HEK293 (cell line): ENCODE data around the gene ZNF462.

Source experiments
- CTCF ChIA-PET: fragments of 350-600 bp; formaldehyde crosslinking; extraction: SDS; loops from one replicate; lab custom pipeline; 2021; ENCODE audit warnings: antibody characterized with exemption; lab: Yijun Ruan, JAX
- POLR2A ChIA-PET: fragments of 300-600 bp; formaldehyde crosslinking; extraction: SDS; loops from one replicate; lab custom pipeline; 2020; ENCODE audit warnings: antibody characterized with exemption, inconsistent platforms; lab: Yijun Ruan, JAX
- H3K27ac ChIP-seq: fragments of 200-500 bp; sonication (Bioruptor generic); 2 replicates; pipeline ENCODE4 v1.5.1; 2014; ENCODE audit warnings: low read depth, low read length, control low read depth, inconsistent platforms; ENCODE audit errors: extremely low read depth
- H3K36me3 ChIP-seq, 2 experiments: fragments of 200-500 bp in 1 of 2; sonication (Bioruptor generic) in 1 of 2; 1 replicate in 1 of 2; 2 replicates in 1 of 2; pipeline ENCODE4 v1.5.1; 2014 to 2017; ENCODE audit warnings: inconsistent platforms in 2 of 2, low read length in 2 of 2; ENCODE audit not compliant: control insufficient read depth in 2 of 2, insufficient read depth in 1 of 2
- H3K4me1 ChIP-seq: fragments of 200-500 bp; sonication (Bioruptor generic); 2 replicates; pipeline ENCODE4 v1.5.1; 2014; ENCODE audit warnings: mild to moderate bottlenecking, low read length, inconsistent platforms; ENCODE audit not compliant: control insufficient read depth, insufficient read depth
- H3K4me3 ChIP-seq: 2 replicates; pipeline ENCODE4 v1.5.1; 2011; ENCODE audit warnings: low read depth, mild to moderate bottlenecking, control low read depth, low read length, moderate library complexity
- H3K9me3 ChIP-seq: fragments of 200-500 bp; sonication (Bioruptor generic); 2 replicates; pipeline ENCODE4 v1.5.1; 2014; ENCODE audit warnings: low read depth, low read length, inconsistent platforms; ENCODE audit not compliant: control insufficient read depth, insufficient read depth
- FEZF1 ChIP-seq: fragments of 450-650 bp; formaldehyde crosslinking; IDR thresholded peaks from 2 replicates; pipeline ENCODE4 v1.5.1; 2016; ENCODE audit warnings: missing biosample characterization, missing genetic modification characterization
- GLIS2 ChIP-seq: fragments of 450-650 bp; formaldehyde crosslinking; IDR thresholded peaks from 2 replicates; pipeline ENCODE4 v1.5.1; 2016; ENCODE audit warnings: missing biosample characterization, missing genetic modification characterization
- HOXC10 ChIP-seq: sonication (generic); formaldehyde crosslinking; IDR thresholded peaks from 2 replicates; pipeline ENCODE4 v1.8.1; 2023; ENCODE audit warnings: mild to moderate bottlenecking, missing genetic modification reagents
- KLF16 ChIP-seq: fragments of 450-650 bp; formaldehyde crosslinking; IDR thresholded peaks from 2 replicates; pipeline ENCODE4 v1.5.1; 2017; ENCODE audit warnings: missing biosample characterization, missing genetic modification characterization
- MYNN ChIP-seq: fragments of 450-650 bp; formaldehyde crosslinking; IDR thresholded peaks from 2 replicates; pipeline ENCODE4 v1.5.1; 2016; ENCODE audit warnings: missing biosample characterization, missing genetic modification characterization, borderline replicate concordance
- OSR2 ChIP-seq: fragments of 450-650 bp; formaldehyde crosslinking; IDR thresholded peaks from 2 replicates; pipeline ENCODE4 v1.5.1; 2016; ENCODE audit warnings: missing biosample characterization, missing genetic modification characterization
- ZBTB17 ChIP-seq: fragments of 450-650 bp; formaldehyde crosslinking; IDR thresholded peaks from 2 replicates; pipeline ENCODE4 v1.5.1; 2016; ENCODE audit warnings: missing biosample characterization, missing genetic modification characterization
- ZIC2 ChIP-seq: fragments of 450-650 bp; formaldehyde crosslinking; IDR thresholded peaks from 2 replicates; pipeline ENCODE4 v1.5.1; 2016; ENCODE audit warnings: missing biosample characterization, missing genetic modification characterization
- ZNF114 ChIP-seq: fragments of 450-650 bp; formaldehyde crosslinking; IDR thresholded peaks from 2 replicates; pipeline ENCODE4 v1.5.0; 2017; ENCODE audit warnings: missing biosample characterization, missing genetic modification characterization
- ZNF174 ChIP-seq: fragments of 450-650 bp; formaldehyde crosslinking; IDR thresholded peaks from 2 replicates; pipeline ENCODE4 v1.5.0; 2017; ENCODE audit warnings: missing biosample characterization, mild to moderate bottlenecking, missing genetic modification characterization
- ZNF221 ChIP-seq: fragments of 450-650 bp; formaldehyde crosslinking; IDR thresholded peaks from 2 replicates; pipeline ENCODE4 v1.5.1; 2017; ENCODE audit warnings: missing biosample characterization, missing genetic modification characterization, borderline replicate concordance
- ZNF274 ChIP-seq, 2 experiments: fragments of 200-500 bp in 1 of 2; fragments of 450-650 bp in 1 of 2; sonication (Bioruptor generic) in 1 of 2; formaldehyde crosslinking in 1 of 2; IDR thresholded peaks; 2 replicates each; pipeline versions ENCODE4 v1.5.1 to v1.6.1; 2014 to 2016; ENCODE audit warnings: borderline replicate concordance in 1 of 2, inconsistent platforms in 1 of 2, low read length in 1 of 2, missing biosample characterization in 1 of 2, missing genetic modification characterization in 1 of 2
- ZNF473 ChIP-seq: fragments of 450-650 bp; formaldehyde crosslinking; IDR thresholded peaks from 2 replicates; pipeline ENCODE4 v1.5.1; 2017; ENCODE audit warnings: missing biosample characterization, missing genetic modification characterization
- ZNF510 ChIP-seq: fragments of 450-650 bp; formaldehyde crosslinking; IDR thresholded peaks from 2 replicates; pipeline ENCODE4 v1.5.1; 2018; ENCODE audit warnings: mild to moderate bottlenecking, missing genetic modification characterization, missing biosample characterization; ENCODE audit not compliant: insufficient replicate concordance
- ZNF549 ChIP-seq: fragments of 450-650 bp; IDR thresholded peaks from 2 replicates; pipeline ENCODE4 v1.5.1; 2018; ENCODE audit warnings: missing biosample characterization, missing genetic modification characterization, mild to moderate bottlenecking, inconsistent platforms, moderate library complexity
- ZNF621 ChIP-seq: fragments of 450-650 bp; formaldehyde crosslinking; IDR thresholded peaks from 2 replicates; pipeline ENCODE4 v1.5.1; 2017; ENCODE audit warnings: missing biosample characterization, missing genetic modification characterization
- ZNF670 ChIP-seq: fragments of 450-650 bp; formaldehyde crosslinking; IDR thresholded peaks from 2 replicates; pipeline ENCODE4 v1.5.1; 2016; ENCODE audit warnings: missing biosample characterization, missing genetic modification characterization, low read depth
- ZSCAN23 ChIP-seq: fragments of 450-650 bp; formaldehyde crosslinking; IDR thresholded peaks from 2 replicates; pipeline ENCODE4 v1.5.1; 2016; ENCODE audit warnings: missing biosample characterization, missing genetic modification characterization
- ZSCAN30 ChIP-seq: fragments of 450-650 bp; IDR thresholded peaks from 2 replicates; pipeline ENCODE4 v1.5.1; 2018; ENCODE audit warnings: missing biosample characterization, mild to moderate bottlenecking, missing genetic modification characterization, moderate library complexity
- TF ChIP-seq, protein P1 (sequence below): fragments of 450-650 bp; formaldehyde crosslinking; IDR thresholded peaks from 2 replicates; pipeline ENCODE4 v1.5.1; 2016; ENCODE audit warnings: missing biosample characterization, missing genetic modification characterization
- TF ChIP-seq, protein P2 (sequence below): fragments of 450-650 bp; formaldehyde crosslinking; conservative IDR thresholded peaks from 2 replicates; pipeline ENCODE4 v1.5.1; 2016; ENCODE audit warnings: low read depth, missing biosample characterization, missing genetic modification characterization
- TF ChIP-seq, protein P3 (sequence below): fragments of 450-650 bp; formaldehyde crosslinking; IDR thresholded peaks from 2 replicates; pipeline ENCODE4 v1.5.1; 2016; ENCODE audit warnings: missing biosample characterization, missing genetic modification characterization
- TF ChIP-seq, protein P4 (sequence below): fragments of 450-650 bp; formaldehyde crosslinking; optimal IDR thresholded peaks from 2 replicates; pipeline ENCODE3; 2016; ENCODE audit warnings: missing biosample characterization, mild to moderate bottlenecking, missing genetic modification characterization

ZNF462 gene

DNA sequence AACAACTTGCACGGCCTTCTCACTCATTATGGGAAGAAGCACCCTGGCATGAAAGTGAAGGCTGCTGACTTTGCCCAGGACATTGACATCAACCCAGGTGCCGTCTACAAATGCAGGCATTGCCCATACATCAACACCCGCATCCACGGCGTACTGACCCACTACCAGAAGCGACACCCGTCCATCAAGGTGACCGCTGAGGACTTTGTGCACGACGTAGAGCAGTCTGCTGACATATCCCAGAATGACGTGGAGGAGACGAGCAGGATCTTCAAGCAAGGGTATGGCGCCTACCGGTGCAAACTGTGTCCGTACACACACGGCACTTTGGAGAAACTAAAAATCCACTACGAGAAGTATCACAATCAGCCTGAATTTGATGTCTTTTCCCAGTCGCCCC, 65.4 kb downstream of the ZNF462 start (continued):
- no peak for TF ChIP-seq ZNF221 (tag by site-specific recombination)
- TF ChIP-seq, protein P1, sequence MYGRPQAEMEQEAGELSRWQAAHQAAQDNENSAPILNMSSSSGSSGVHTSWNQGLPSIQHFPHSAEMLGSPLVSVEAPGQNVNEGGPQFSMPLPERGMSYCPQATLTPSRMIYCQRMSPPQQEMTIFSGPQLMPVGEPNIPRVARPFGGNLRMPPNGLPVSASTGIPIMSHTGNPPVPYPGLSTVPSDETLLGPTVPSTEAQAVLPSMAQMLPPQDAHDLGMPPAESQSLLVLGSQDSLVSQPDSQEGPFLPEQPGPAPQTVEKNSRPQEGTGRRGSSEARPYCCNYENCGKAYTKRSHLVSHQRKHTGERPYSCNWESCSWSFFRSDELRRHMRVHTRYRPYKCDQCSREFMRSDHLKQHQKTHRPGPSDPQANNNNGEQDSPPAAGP (tag by site-specific recombination), result no peak
- no peak for TF ChIP-seq ZNF670 (tag by site-specific recombination)
- no peak for TF ChIP-seq GLIS2 (tag by site-specific recombination)
- TF ChIP-seq ZNF274 (IDR thresholded peaks at IDR 0.05; ENCODE audit: low read length), result no peak
- no peak for TF ChIP-seq ZNF274 (tag by site-specific recombination; IDR thresholded peaks at IDR 0.05; ENCODE audit: borderline replicate concordance)
- TF ChIP-seq, protein P2, sequence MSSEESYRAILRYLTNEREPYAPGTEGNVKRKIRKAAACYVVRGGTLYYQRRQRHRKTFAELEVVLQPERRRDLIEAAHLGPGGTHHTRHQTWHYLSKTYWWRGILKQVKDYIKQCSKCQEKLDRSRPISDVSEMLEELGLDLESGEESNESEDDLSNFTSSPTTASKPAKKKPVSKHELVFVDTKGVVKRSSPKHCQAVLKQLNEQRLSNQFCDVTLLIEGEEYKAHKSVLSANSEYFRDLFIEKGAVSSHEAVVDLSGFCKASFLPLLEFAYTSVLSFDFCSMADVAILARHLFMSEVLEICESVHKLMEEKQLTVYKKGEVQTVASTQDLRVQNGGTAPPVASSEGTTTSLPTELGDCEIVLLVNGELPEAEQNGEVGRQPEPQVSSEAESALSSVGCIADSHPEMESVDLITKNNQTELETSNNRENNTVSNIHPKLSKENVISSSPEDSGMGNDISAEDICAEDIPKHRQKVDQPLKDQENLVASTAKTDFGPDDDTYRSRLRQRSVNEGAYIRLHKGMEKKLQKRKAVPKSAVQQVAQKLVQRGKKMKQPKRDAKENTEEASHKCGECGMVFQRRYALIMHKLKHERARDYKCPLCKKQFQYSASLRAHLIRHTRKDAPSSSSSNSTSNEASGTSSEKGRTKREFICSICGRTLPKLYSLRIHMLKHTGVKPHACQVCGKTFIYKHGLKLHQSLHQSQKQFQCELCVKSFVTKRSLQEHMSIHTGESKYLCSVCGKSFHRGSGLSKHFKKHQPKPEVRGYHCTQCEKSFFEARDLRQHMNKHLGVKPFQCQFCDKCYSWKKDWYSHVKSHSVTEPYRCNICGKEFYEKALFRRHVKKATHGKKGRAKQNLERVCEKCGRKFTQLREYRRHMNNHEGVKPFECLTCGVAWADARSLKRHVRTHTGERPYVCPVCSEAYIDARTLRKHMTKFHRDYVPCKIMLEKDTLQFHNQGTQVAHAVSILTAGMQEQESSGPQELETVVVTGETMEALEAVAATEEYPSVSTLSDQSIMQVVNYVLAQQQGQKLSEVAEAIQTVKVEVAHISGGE (tag by site-specific recombination), result no peak
- TF ChIP-seq KLF16 (tag by site-specific recombination), result no peak
- TF ChIP-seq ZNF473 (tag by site-specific recombination), result no peak
- TF ChIP-seq ZNF510, result no peak
- TF ChIP-seq HOXC10 (CRISPR knock-in tag), result no peak

DNA sequence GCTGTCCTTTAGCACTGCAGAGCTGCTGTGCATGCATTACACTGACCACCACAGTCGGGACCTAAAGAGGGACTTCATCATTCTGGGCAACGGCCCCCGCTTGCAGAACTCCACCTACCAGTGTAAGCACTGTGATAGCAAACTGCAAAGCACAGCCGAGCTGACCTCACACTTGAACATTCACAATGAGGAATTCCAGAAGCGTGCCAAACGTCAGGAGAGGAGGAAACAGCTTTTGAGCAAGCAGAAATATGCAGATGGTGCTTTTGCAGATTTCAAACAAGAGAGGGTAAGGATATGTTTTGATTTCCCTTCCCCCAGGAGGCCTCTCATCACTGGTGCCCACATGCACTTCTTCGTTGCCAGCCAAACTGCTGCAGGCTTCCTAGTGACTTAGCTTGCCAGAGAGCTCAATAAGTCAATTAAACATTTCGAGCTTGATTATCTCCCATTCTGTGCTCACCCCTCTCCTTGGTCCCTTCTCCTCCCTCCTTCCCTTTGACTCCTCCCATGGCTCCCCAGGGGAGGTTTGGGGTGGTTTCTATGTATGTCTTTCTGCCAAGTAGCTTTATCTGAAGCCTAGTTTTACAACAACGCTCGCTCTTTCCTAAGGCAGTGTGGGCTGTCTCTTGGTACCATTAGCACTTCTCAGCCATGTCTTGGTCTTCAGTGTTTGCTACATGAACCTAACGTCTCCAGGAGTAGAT, 66.7 kb downstream of the ZNF462 start:
- Histone ChIP-seq H3K4me3 (no peak overlapping the region), H3K9me3 (no peaks in the 10 kb centered on the region), H3K4me1 (no peaks in the 10 kb centered on the region), H3K27ac (no peak overlapping the region), H3K36me3 (peaks cover 3 to 72% of the 10 kb centered on the region in 2 experiments; a peak in 1 of 3 replicates)
- CTCF ChIA-PET, result no interaction called here
- no peak for TF ChIP-seq ZNF174 (tag by site-specific recombination)
- no peak for TF ChIP-seq ZNF221 (tag by site-specific recombination)
- POLR2A ChIA-PET, result no interaction called here

DNA sequence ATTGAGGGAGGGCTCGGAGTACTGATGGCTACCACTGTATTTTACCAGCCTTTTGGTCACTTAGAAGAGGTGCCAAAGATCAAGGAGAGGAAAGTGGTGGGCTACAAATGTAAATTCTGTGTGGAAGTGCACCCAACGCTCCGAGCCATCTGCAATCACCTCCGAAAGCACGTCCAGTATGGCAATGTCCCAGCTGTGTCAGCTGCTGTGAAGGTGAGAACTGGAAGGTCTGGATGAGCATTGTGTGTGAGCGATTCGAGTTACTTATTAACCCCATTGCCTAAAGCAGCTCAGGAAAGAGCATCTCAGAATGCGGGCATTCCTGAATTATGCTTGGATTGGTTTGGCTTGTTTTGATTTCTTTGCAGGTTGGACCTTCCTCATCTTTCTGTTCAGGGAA, 67.5 kb downstream of the ZNF462 start:
- peaks cover 3 to 70% of the 10 kb centered on the region in 2 experiments; a peak in 1 of 3 replicates for H3K36me3 ChIP-seq
- TF ChIP-seq FEZF1 (tag by site-specific recombination), result no peak
- TF ChIP-seq, protein P3, sequence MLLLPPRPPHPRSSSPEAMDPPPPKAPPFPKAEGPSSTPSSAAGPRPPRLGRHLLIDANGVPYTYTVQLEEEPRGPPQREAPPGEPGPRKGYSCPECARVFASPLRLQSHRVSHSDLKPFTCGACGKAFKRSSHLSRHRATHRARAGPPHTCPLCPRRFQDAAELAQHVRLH (tag by site-specific recombination), result no peak
- TF ChIP-seq, protein P4, sequence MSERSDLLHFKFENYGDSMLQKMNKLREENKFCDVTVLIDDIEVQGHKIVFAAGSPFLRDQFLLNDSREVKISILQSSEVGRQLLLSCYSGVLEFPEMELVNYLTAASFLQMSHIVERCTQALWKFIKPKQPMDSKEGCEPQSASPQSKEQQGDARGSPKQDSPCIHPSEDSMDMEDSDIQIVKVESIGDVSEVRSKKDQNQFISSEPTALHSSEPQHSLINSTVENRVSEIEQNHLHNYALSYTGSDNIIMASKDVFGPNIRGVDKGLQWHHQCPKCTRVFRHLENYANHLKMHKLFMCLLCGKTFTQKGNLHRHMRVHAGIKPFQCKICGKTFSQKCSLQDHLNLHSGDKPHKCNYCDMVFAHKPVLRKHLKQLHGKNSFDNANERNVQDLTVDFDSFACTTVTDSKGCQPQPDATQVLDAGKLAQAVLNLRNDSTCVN (tag by site-specific recombination), result no peak
- no peak for TF ChIP-seq ZNF174 (tag by site-specific recombination)
- no peak for TF ChIP-seq MYNN (tag by site-specific recombination)
- TF ChIP-seq OSR2 (tag by site-specific recombination), result no peak
- no peak for TF ChIP-seq ZNF114 (tag by site-specific recombination)
- no peak for TF ChIP-seq ZSCAN30 (tag by site-specific recombination)
- TF ChIP-seq ZNF621 (tag by site-specific recombination), result no peak
- no peak for TF ChIP-seq ZIC2 (tag by site-specific recombination)
- TF ChIP-seq ZSCAN23 (tag by site-specific recombination), result no peak
- TF ChIP-seq, protein P2 (tag by site-specific recombination), result no peak
- no peak for TF ChIP-seq ZNF549
- no peak for TF ChIP-seq ZBTB17 (tag by site-specific recombination)

More for the DNA sequence above, 67.5 kb downstream of the ZNF462 start:
- H3K9me3 ChIP-seq, result no peaks in the 10 kb centered on the region
- no peak overlapping the region for H3K27ac ChIP-seq
- no peak overlapping the region for H3K4me3 ChIP-seq
- no peaks in the 10 kb centered on the region for H3K4me1 ChIP-seq
- ChIA-PET CTCF (no interaction called here), POLR2A (no interaction called here)
